ENCODE data around the gene GPR146. TPM values are rescaled to one million over a fixed set of nuclear protein-coding genes. Genes with fewer than 3 reads are reported as not detected.

Gene GPR146
- total RNA-seq, 3 donors from 2014 or later, result 24.1 to 56.8 (median 43.6) TPM

DNA sequence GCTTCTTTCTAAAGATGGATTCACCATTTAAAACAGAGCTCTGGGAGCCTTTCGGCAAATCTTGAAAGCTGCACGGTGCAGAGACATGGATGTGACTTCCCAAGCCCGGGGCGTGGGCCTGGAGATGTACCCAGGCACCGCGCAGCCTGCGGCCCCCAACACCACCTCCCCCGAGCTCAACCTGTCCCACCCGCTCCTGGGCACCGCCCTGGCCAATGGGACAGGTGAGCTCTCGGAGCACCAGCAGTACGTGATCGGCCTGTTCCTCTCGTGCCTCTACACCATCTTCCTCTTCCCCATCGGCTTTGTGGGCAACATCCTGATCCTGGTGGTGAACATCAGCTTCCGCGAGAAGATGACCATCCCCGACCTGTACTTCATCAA lies 47.3 kb downstream of the GPR146 start:
- Histone ChIP-seq H3K4me3 (no peak overlapping the region), H3K36me3 (no peaks in the 10 kb centered on the region), H3K9me3 (no peaks in the 10 kb centered on the region), H3K27ac (no peak overlapping the region), H3K4me1 (peaks cover 0 to 14% of the 10 kb centered on the region in 2 donors), H3K27me3 (no peaks in the 10 kb centered on the region)
- intact Hi-C loops (cut with DNase I; ENCODE audit: low total_unique reads), result loop anchor here (1.0 kb wide), 1 partner anchor 42 kb away; no protein-coding TSS in a partner anchor
- DNase-seq (ENCODE audit: low spot score in 2 of 2), result no peak
- TF ChIP-seq POLR2A (IDR thresholded peaks at IDR 0.05), result no peak
- no peak for TF ChIP-seq POLR2AphosphoS5 (IDR thresholded peaks at IDR 0.05)
- TF ChIP-seq, protein P1, sequence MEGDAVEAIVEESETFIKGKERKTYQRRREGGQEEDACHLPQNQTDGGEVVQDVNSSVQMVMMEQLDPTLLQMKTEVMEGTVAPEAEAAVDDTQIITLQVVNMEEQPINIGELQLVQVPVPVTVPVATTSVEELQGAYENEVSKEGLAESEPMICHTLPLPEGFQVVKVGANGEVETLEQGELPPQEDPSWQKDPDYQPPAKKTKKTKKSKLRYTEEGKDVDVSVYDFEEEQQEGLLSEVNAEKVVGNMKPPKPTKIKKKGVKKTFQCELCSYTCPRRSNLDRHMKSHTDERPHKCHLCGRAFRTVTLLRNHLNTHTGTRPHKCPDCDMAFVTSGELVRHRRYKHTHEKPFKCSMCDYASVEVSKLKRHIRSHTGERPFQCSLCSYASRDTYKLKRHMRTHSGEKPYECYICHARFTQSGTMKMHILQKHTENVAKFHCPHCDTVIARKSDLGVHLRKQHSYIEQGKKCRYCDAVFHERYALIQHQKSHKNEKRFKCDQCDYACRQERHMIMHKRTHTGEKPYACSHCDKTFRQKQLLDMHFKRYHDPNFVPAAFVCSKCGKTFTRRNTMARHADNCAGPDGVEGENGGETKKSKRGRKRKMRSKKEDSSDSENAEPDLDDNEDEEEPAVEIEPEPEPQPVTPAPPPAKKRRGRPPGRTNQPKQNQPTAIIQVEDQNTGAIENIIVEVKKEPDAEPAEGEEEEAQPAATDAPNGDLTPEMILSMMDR (IDR thresholded peaks at IDR 0.05), result no peak

DNA sequence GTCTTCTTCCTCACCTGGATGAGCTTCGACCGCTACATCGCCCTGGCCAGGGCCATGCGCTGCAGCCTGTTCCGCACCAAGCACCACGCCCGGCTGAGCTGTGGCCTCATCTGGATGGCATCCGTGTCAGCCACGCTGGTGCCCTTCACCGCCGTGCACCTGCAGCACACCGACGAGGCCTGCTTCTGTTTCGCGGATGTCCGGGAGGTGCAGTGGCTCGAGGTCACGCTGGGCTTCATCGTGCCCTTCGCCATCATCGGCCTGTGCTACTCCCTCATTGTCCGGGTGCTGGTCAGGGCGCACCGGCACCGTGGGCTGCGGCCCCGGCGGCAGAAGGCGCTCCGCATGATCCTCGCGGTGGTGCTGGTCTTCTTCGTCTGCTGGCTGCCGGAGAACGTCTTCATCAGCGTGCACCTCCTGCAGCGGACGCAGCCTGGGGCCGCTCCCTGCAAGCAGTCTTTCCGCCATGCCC lies 47.9 kb downstream of the GPR146 start:
- no peak for DNase-seq (ENCODE audit: low spot score in 2 of 2)
- Histone ChIP-seq H3K27ac (no peak overlapping the region), H3K4me1 (peaks cover 0 to 11% of the 10 kb centered on the region in 2 donors), H3K9me3 (no peaks in the 10 kb centered on the region), H3K36me3 (no peaks in the 10 kb centered on the region), H3K27me3 (no peaks in the 10 kb centered on the region), H3K4me3 (no peak overlapping the region)
- intact Hi-C loops (cut with DNase I; ENCODE audit: low total_unique reads), result loop anchor here (1.0 kb wide), 1 partner anchor 43 kb away; no protein-coding TSS in a partner anchor
- TF ChIP-seq POLR2A (IDR thresholded peaks at IDR 0.05) (no peak), POLR2AphosphoS5 (IDR thresholded peaks at IDR 0.05) (no peak)
- TF ChIP-seq, protein P1 (IDR thresholded peaks at IDR 0.05), result no peak

DNA sequence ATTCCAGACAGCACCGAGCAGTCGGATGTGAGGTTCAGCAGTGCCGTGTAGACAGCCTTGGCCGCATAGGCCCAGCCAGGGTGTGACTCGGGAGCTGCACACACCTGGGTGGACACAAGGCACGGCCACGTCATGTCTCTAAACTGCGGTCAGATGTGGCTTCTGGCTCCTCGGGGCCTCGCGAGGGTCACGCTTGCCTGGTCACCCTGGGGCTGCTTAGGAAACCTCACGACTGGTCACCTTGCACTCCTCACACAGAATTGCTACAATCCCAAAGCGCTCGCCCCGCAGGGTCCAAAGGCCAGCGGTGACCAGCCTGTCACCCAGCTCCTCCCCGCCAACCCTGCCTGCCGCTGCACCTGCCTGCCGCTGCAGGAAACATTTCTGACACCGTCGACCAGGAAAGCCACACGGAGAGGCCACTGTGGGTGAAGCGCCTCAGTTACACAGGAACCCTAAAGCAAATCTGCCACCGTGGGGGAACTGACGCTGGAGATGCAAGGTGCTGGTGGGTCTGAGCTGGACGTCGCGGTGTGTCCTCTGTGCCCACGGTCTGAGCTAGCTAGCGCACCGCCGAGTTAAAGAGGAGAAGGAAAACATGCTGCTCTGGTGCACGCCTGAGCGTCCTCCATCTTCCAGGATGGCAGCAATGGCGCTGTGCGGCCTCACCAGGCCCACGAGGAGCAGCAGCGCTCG lies 48.6 kb downstream of the GPR146 start:
- DNase-seq (ENCODE audit: low spot score in 2 of 2), result no peak
- H3K36me3 ChIP-seq, result no peaks in the 10 kb centered on the region
- peaks cover 0 to 5% of the 10 kb centered on the region in 2 donors for H3K4me1 ChIP-seq
- H3K4me3 ChIP-seq, result no peak overlapping the region
- intact Hi-C loops (cut with DNase I; ENCODE audit: low total_unique reads), result loop anchor here (1.0 kb wide), 1 partner anchor 44 kb away; no protein-coding TSS in a partner anchor
- H3K27me3 ChIP-seq, result no peaks in the 10 kb centered on the region
- H3K27ac ChIP-seq, result no peak overlapping the region
- no peaks in the 10 kb centered on the region for H3K9me3 ChIP-seq
- TF ChIP-seq, protein P1 (IDR thresholded peaks at IDR 0.05), result no peak
- TF ChIP-seq POLR2AphosphoS5 (IDR thresholded peaks at IDR 0.05) (no peak), POLR2A (IDR thresholded peaks at IDR 0.05) (no peak)

DNA sequence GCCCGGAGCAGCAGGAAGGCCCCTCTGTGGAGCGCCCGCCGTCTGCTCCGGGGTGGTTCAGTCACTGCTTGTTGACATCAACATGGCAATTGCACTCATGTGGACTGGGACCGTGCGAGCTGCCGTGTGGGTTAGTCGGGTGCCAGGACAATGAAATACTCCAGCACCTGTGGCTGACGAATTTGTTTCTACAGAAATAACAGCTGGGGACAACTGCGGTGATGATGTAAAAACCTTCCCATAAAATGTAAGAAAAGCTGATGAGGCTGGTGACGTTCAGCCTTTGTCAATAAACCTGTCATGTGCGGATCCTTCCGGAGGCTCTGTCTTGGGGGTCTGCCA lies 49.1 kb downstream of the GPR146 start:
- H3K4me3 ChIP-seq, result no peak overlapping the region
- intact Hi-C loops (cut with DNase I; ENCODE audit: low total_unique reads), result no loop called here
- no peaks in the 10 kb centered on the region for H3K36me3 ChIP-seq
- no peak for DNase-seq (ENCODE audit: low spot score in 2 of 2)
- TF ChIP-seq POLR2A (IDR thresholded peaks at IDR 0.05), result no peak
- TF ChIP-seq, protein P1 (IDR thresholded peaks at IDR 0.05), result no peak
- no peak for TF ChIP-seq POLR2AphosphoS5 (IDR thresholded peaks at IDR 0.05)
- no peaks in the 10 kb centered on the region for H3K4me1 ChIP-seq
- no peaks in the 10 kb centered on the region for H3K9me3 ChIP-seq
- H3K27me3 ChIP-seq, result no peaks in the 10 kb centered on the region
- no peak overlapping the region for H3K27ac ChIP-seq

DNA sequence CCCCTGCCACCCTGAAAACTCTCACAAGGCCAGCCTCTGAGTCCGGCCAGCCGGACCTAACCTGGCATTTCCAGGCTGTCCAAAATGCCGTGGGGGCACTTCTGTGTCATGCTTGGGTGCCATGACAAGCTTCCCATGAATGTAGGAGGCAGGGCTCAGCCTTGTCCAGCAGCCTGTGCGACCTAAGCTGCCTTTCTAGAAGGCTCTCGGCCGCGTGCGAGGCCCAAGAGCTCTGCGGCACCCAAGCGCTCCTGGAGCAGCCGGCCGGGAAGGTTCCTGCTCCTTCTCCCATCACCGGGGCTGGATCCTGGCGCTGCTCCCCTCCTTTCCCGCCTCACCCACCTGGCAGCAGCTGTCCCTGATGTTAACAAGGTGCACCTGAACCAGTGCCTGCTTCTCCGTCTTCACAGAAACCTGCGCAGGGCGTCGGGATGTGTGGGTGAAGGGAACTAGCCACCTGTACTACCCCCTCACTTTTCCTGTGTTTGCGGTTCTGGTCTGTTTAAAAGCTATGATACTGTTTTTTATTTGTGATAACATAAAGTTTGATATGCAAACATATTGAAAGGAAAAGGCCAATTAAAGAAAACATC lies 49.7 kb downstream of the GPR146 start:
- no peak for DNase-seq (ENCODE audit: low spot score in 2 of 2)
- TF ChIP-seq POLR2AphosphoS5 (IDR thresholded peaks at IDR 0.05) (no peak), POLR2A (IDR thresholded peaks at IDR 0.05) (no peak)
- TF ChIP-seq, protein P1 (IDR thresholded peaks at IDR 0.05), result no peak
- no peaks in the 10 kb centered on the region for H3K4me1 ChIP-seq
- H3K36me3 ChIP-seq, result no peaks in the 10 kb centered on the region
- intact Hi-C loops (cut with DNase I; ENCODE audit: low total_unique reads), result no loop called here
- no peak overlapping the region for H3K4me3 ChIP-seq
- H3K27ac ChIP-seq, result no peak overlapping the region
- H3K9me3 ChIP-seq, result no peaks in the 10 kb centered on the region
- H3K27me3 ChIP-seq, result no peaks in the 10 kb centered on the region
